BE2C (cell line): ENCODE data around the gene ILF3.

Experiments used
- DNase-seq: peaks from one replicate; pipeline ENCODE4 v3.0.0-alpha.2; 2020
- H3K27me3 ChIP-seq: fragments of 250-450 bp; sonication (Bioruptor Pico); 2 replicates; pipeline ENCODE4 v1.5.1; 2020; ENCODE audit warnings: mild to moderate bottlenecking
- H3K36me3 ChIP-seq: fragments of 250-450 bp; sonication (Bioruptor Pico); 2 replicates; pipeline ENCODE4 v1.5.1; 2020; ENCODE audit warnings: mild to moderate bottlenecking
- H3K4me1 ChIP-seq: fragments of 250-450 bp; sonication (Bioruptor Pico); 2 replicates; pipeline ENCODE4 v1.5.1; 2020
- H3K4me3 ChIP-seq: 2 replicates; pipeline ENCODE4 v1.5.1; 2011; ENCODE audit warnings: low read depth, low read length
- H3K9me3 ChIP-seq: fragments of 250-450 bp; sonication (Bioruptor Pico); 2 replicates; pipeline ENCODE4 v1.5.1; 2020
- TF ChIP-seq, protein P1 (sequence below): IDR thresholded peaks from 2 replicates; pipeline ENCODE4 v1.5.1; 2012; ENCODE audit warnings: mild to moderate bottlenecking, low read depth, low read length

The ILF3 gene

GRCh38 chr19:10694706-10695307, 40.7 kb downstream of the ILF3 start:
- peak overlapping the region; percentile 39 for H3K4me3 ChIP-seq
- TF ChIP-seq, protein P1, sequence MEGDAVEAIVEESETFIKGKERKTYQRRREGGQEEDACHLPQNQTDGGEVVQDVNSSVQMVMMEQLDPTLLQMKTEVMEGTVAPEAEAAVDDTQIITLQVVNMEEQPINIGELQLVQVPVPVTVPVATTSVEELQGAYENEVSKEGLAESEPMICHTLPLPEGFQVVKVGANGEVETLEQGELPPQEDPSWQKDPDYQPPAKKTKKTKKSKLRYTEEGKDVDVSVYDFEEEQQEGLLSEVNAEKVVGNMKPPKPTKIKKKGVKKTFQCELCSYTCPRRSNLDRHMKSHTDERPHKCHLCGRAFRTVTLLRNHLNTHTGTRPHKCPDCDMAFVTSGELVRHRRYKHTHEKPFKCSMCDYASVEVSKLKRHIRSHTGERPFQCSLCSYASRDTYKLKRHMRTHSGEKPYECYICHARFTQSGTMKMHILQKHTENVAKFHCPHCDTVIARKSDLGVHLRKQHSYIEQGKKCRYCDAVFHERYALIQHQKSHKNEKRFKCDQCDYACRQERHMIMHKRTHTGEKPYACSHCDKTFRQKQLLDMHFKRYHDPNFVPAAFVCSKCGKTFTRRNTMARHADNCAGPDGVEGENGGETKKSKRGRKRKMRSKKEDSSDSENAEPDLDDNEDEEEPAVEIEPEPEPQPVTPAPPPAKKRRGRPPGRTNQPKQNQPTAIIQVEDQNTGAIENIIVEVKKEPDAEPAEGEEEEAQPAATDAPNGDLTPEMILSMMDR: no peak
- no peaks in the 10 kb centered on the region; the same call in 1 of the 2 replicates for H3K4me1 ChIP-seq
- no peaks in the 10 kb centered on the region for H3K9me3 ChIP-seq
- no peaks in the 10 kb centered on the region for H3K27me3 ChIP-seq
- peaks cover 33% of the 10 kb centered on the region for H3K36me3 ChIP-seq
- DNase-seq: no peak

GRCh38 chr19:10695401-10696398, 41.6 kb downstream of the ILF3 start:
- peak overlapping the region; percentile 57 for H3K4me3 ChIP-seq
- no peaks in the 10 kb centered on the region for H3K9me3 ChIP-seq
- H3K27me3 ChIP-seq: no peaks in the 10 kb centered on the region
- H3K4me1 ChIP-seq: no peaks in the 10 kb centered on the region; the same call in 1 of the 2 replicates
- peaks cover 24% of the 10 kb centered on the region for H3K36me3 ChIP-seq
- DNase-seq: peak; percentile 98
- TF ChIP-seq, protein P1: no peak

DNA sequence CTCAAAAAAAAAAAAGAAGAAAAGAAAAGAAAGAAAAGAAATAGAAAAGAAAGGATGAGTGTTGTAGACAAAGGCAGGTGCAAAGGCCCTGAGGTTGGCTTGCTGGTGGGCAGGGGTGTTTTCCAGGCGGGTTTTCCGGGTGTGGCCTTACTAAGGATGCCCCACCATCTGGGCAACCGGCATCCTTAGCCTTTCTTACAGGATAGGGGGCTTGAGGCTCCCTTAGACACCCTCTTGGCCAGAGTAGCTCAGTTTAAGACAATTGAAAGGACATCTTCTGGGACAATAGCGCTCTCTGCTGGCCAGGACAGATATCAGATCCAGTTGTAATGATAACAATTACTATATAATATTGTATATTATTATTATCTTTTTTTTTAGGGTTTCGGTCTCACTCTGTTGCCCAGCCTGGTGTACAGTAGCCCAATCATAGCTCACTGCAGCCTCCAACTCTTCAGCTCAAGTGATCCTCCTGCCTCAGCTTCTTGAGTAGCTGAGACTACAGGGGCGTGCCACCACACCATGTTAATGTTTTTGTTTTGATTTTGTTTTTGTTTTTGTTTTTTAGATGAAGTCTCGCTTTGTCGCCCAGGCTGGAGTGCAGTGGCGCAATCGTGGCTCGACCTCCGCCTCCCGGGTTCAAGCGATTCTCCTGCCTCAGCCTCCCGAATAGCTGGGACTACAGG, 45.6 kb downstream of the ILF3 start:
- H3K4me1 ChIP-seq: no peaks in the 10 kb centered on the region
- peak; percentile 72 for DNase-seq
- H3K36me3 ChIP-seq: peaks cover 11% of the 10 kb centered on the region
- TF ChIP-seq, protein P1: peak; percentile 66
- no peaks in the 10 kb centered on the region for H3K27me3 ChIP-seq
- H3K9me3 ChIP-seq: no peaks in the 10 kb centered on the region
- no peak overlapping the region for H3K4me3 ChIP-seq

DNA sequence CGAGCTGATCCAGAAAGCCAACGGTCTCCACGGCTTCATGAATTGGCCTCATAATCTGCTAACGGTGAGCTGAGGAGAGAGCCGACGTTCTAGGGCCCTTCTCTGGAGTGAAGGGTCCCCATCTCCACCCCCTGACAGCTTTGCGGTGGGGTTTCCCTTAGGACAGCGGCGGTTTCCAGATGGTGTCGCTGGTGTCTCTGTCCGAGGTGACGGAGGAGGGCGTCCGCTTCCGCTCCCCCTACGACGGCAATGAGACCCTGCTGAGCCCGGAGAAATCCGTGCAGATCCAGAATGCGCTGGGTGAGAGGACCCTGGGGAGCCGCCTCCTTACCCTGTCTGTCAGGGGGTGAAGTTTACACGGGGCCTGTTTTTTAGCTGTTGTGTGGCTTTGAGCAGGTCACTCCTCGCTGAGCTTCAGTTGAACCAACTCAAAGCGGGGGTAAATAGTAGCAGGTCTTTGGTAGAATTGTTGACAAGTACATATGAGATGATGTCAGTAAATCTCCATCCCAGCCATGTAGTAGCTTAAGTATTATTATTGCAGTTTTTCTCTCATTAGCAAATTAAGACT, 47.9 kb downstream of the ILF3 start:
- no peaks in the 10 kb centered on the region for H3K27me3 ChIP-seq
- DNase-seq: peak; percentile 70
- TF ChIP-seq, protein P1: no peak
- no peaks in the 10 kb centered on the region for H3K9me3 ChIP-seq
- H3K36me3 ChIP-seq: peaks cover 17% of the 10 kb centered on the region
- H3K4me3 ChIP-seq: peak overlapping the region; percentile 95
- no peaks in the 10 kb centered on the region for H3K4me1 ChIP-seq

- no peaks in the 10 kb centered on the region for H3K27me3 ChIP-seq
- no peaks in the 10 kb centered on the region for H3K9me3 ChIP-seq
- DNase-seq: no peak
- TF ChIP-seq, protein P1: no peak
- peaks cover 36% of the 10 kb centered on the region for H3K36me3 ChIP-seq
- H3K4me1 ChIP-seq: no peaks in the 10 kb centered on the region
- H3K4me3 ChIP-seq: no peak overlapping the region
Measured at GRCh38 chr19:10706990-10707389, 52.8 kb downstream of the ILF3 start.
